CD4-positive, alpha-beta memory T cell (primary cell): Measurements from ENCODE around the gene KRTAP13-2. TPM values are rescaled to one million over a fixed set of nuclear protein-coding genes. Genes with fewer than 3 reads are reported as not detected.

ENCODE experiments used
- CTCF ChIA-PET: fragments of 350-600 bp; sonication (Branson Sonifier 250); formaldehyde crosslinking; loops from one replicate; lab custom pipeline; 2021; ENCODE audit warnings: inconsistent platforms; ENCODE audit not compliant: partially characterized antibody; lab: Charles Lee
- POLR2A ChIA-PET: fragments of 350-600 bp; sonication (Branson Sonifier 250); formaldehyde crosslinking; loops from one replicate; lab custom pipeline; 2021; ENCODE audit not compliant: partially characterized antibody; lab: Charles Lee
- DNase-seq, 5 donors: peaks; one replicate each; pipeline versions ENCODE4 v3.0.0 to v3.0.0-alpha.2; 2020 to 2022; ENCODE audit warnings: mixed read lengths in 1 of 5
- H3K27ac ChIP-seq: one replicate; pipeline ENCODE4 v1.7.0; 2013; ENCODE audit warnings: low read depth, low read length
- H3K27me3 ChIP-seq: 2 replicates; pipeline ENCODE4 v1.7.0; 2013; ENCODE audit warnings: mild to moderate bottlenecking, low read length, moderate library complexity; ENCODE audit not compliant: insufficient read depth
- H3K36me3 ChIP-seq: 2 replicates; pipeline ENCODE4 v1.7.0; 2013; ENCODE audit warnings: mild to moderate bottlenecking, low read length, moderate library complexity; ENCODE audit not compliant: insufficient read depth
- H3K4me1 ChIP-seq: 2 replicates; pipeline ENCODE4 v1.7.0; 2013; ENCODE audit warnings: mild to moderate bottlenecking, low read length, moderate library complexity; ENCODE audit not compliant: insufficient read depth
- H3K4me3 ChIP-seq, 2 donors: one replicate each; pipeline ENCODE4 v1.7.0; 2013; ENCODE audit warnings: low read length in 2 of 2, mild to moderate bottlenecking in 1 of 2
- H3K9me3 ChIP-seq, 2 donors: one replicate each; pipeline ENCODE4 v1.7.0; 2013; ENCODE audit warnings: low read length in 2 of 2, control low read depth in 1 of 2; ENCODE audit not compliant: control insufficient read depth in 1 of 2
- H3K27ac Mint-ChIP-seq, 7 donors: one replicate each; pipeline ENCODE4 v1.8.0; 2020 to 2021; ENCODE audit warnings: mixed read lengths in 7 of 7, mild to moderate bottlenecking in 6 of 7, inconsistent platforms in 3 of 7, moderate library complexity in 3 of 7
- H3K27me3 Mint-ChIP-seq, 2 donors: one replicate each; pipeline ENCODE4 v1.8.0; 2020 to 2021; ENCODE audit warnings: mixed read lengths in 2 of 2
- H3K36me3 Mint-ChIP-seq, 2 donors: one replicate each; pipeline ENCODE4 v1.8.0; 2020 to 2021; ENCODE audit warnings: mixed read lengths in 2 of 2, inconsistent platforms in 1 of 2, mild to moderate bottlenecking in 1 of 2
- H3K4me1 Mint-ChIP-seq, 4 donors: one replicate each; pipeline ENCODE4 v1.8.0; 2020 to 2021; ENCODE audit warnings: mixed read lengths in 4 of 4, mild to moderate bottlenecking in 1 of 4
- H3K4me3 Mint-ChIP-seq, 8 donors: one replicate each; pipeline ENCODE4 v1.8.0; 2020 to 2021; ENCODE audit warnings: mixed read lengths in 8 of 8, mild to moderate bottlenecking in 7 of 8, moderate library complexity in 6 of 8, inconsistent platforms in 3 of 8
- H3K9me3 Mint-ChIP-seq, 8 donors: one replicate each; pipeline ENCODE4 v1.8.0; 2020 to 2021; ENCODE audit warnings: mixed read lengths in 8 of 8, mild to moderate bottlenecking in 5 of 8, inconsistent platforms in 3 of 8, moderate library complexity in 1 of 8
- intact Hi-C: fragments of 100-400 bp; cut with micrococcal nuclease; formaldehyde crosslinking; loops from one replicate; pipeline ENCODE4 v1.15.1; 2023
- polyA plus RNA-seq, 2 donors: library from polyadenylated mRNA; unstranded; fragments of 300-500 nt; fragmentation: Illumina TruSeq; gene quantifications; one replicate each; pipeline ENCODE4 v1.2.3, GENCODE V29; 2021
- total RNA-seq, 2 experiments: library from RNA; stranded (reverse); gene quantifications; one replicate each; pipeline ENCODE4 v1.2.3, GENCODE V29; 2021

Gene KRTAP13-2
- total and polyA plus RNA-seq, 4 experiments from 2014 or later: not detected

DNA sequence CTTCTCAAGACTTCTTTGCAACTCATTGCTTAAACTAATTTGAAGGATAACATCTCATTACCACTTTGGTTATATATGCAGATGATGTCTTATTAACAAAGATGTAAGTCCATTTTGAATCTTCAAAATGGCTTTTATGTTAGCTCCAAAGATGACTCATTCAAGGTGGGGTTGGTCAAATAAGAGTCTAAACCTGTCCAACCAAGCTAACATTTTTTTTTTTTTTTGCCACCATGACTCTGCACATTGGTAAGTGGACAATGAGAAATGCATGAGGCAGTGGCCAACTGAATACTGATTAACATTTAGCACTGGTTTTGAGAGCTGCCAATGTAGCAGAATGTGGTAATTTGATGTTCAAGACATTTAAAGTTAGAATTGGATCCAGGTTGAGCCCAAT is 34.3 kb downstream of the KRTAP13-2 start:
- intact Hi-C loops: no loop called here
- no peak for DNase-seq
- H3K9me3 Mint-ChIP-seq: peaks cover 0 to 2% (median 0%) of the 10 kb centered on the region in 8 donors
- Histone ChIP-seq H3K27ac (no peak overlapping the region), H3K36me3 (no peaks in the 10 kb centered on the region), H3K27me3 (no peaks in the 10 kb centered on the region), H3K4me3 (no peak overlapping the region), H3K9me3 (no peaks in the 10 kb centered on the region), H3K4me1 (no peaks in the 10 kb centered on the region)
- ChIA-PET POLR2A (no interaction called here), CTCF (interaction anchor here (0.8 kb wide), 1 partner anchor 11 kb away, joined by 4 read pairs; no protein-coding TSS in a partner anchor)
- no peak overlapping the region for H3K4me3 Mint-ChIP-seq
- no peaks in the 10 kb centered on the region for H3K4me1 Mint-ChIP-seq
- H3K36me3 Mint-ChIP-seq: no peaks in the 10 kb centered on the region
- H3K27ac Mint-ChIP-seq: no peak overlapping the region
- H3K27me3 Mint-ChIP-seq: peaks cover 0 to 2% of the 10 kb centered on the region in 2 donors

DNA sequence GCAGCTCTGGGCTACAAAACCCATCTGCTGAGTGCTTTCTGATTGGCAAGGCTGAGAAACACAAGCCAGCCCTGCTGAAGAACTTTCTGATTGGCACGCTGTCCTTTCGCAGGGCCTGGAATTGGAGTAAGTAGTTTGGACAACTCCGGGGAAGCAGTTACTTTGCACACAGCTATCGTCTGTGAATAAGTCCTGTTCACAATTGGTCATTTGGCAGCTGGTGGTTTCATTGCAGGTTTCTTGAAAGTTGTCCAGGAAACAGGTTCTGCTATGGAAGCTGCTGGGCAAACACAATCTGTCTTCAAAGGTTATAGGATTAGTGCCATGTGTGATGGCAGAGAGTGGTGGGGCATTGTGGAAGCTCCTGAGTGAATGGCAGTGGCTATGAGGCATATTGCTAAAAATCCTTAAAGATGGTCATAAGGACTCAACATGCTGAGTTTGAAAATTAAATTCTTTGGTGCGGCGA is 34.8 kb downstream of the KRTAP13-2 start, which contains the start of gene KRTAP27-1:
Gene KRTAP27-1, minus strand, starts transcription at position 419 of the 469 bp plus-strand sequence. Its CDS starts 26 bp downstream, at position 393.
- no peaks in the 10 kb centered on the region for H3K9me3 ChIP-seq
- DNase-seq: no peak
- H3K36me3 ChIP-seq: no peaks in the 10 kb centered on the region
- ChIA-PET CTCF (interaction anchor here (0.8 kb wide), 1 partner anchor 12 kb away, joined by 4 read pairs; no protein-coding TSS in a partner anchor), POLR2A (no interaction called here)
- H3K27ac Mint-ChIP-seq: no peak within 1 kb of the TSS
- H3K27me3 ChIP-seq: no peaks in the 10 kb centered on the region
- H3K36me3 Mint-ChIP-seq: no peaks in the 10 kb centered on the region
- H3K4me3 Mint-ChIP-seq: no peak within 1 kb of the TSS
- intact Hi-C loops: no loop called here
- no peaks in the 10 kb centered on the region for H3K4me1 Mint-ChIP-seq
- peaks cover 0 to 2% (median 0%) of the 10 kb centered on the region in 8 donors for H3K9me3 Mint-ChIP-seq
- H3K4me3 ChIP-seq: no peak within 1 kb of the TSS
- peaks cover 0 to 2% of the 10 kb centered on the region in 2 donors for H3K27me3 Mint-ChIP-seq
- no peaks in the 10 kb centered on the region for H3K4me1 ChIP-seq
- H3K27ac ChIP-seq: no peak within 1 kb of the TSS

DNA sequence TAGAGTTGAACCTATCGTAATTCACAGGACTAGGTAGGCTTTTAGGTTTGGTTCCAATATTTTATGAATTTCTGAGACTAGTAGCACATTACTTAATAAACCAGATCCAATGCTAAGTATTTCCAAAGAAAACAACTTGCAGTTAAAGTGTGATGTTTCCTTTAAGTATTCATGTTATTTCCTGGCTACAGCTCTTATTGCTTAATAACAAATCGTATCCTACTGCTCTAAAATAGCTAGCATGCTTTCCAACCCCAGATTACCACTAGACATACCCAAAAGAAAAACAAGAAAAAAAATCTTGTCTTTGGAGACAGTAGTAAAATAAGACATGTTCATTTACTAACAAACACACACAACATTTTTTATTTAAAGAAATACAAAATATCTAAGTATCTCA is 35.5 kb downstream of the KRTAP13-2 start:
- peaks cover 0 to 2% (median 0%) of the 10 kb centered on the region in 8 donors for H3K9me3 Mint-ChIP-seq
- no peak for DNase-seq
- no peaks in the 10 kb centered on the region for H3K36me3 ChIP-seq
- no peak overlapping the region for H3K4me3 Mint-ChIP-seq
- H3K4me3 ChIP-seq: no peak overlapping the region
- ChIA-PET POLR2A (no interaction called here), CTCF (no interaction called here)
- no peaks in the 10 kb centered on the region for H3K27me3 ChIP-seq
- H3K4me1 Mint-ChIP-seq: no peaks in the 10 kb centered on the region
- H3K9me3 ChIP-seq: no peaks in the 10 kb centered on the region
- H3K27me3 Mint-ChIP-seq: no peaks in the 10 kb centered on the region
- no peaks in the 10 kb centered on the region for H3K36me3 Mint-ChIP-seq
- no peak overlapping the region for H3K27ac ChIP-seq
- no peak overlapping the region for H3K27ac Mint-ChIP-seq
- intact Hi-C loops: no loop called here
- H3K4me1 ChIP-seq: no peaks in the 10 kb centered on the region

DNA sequence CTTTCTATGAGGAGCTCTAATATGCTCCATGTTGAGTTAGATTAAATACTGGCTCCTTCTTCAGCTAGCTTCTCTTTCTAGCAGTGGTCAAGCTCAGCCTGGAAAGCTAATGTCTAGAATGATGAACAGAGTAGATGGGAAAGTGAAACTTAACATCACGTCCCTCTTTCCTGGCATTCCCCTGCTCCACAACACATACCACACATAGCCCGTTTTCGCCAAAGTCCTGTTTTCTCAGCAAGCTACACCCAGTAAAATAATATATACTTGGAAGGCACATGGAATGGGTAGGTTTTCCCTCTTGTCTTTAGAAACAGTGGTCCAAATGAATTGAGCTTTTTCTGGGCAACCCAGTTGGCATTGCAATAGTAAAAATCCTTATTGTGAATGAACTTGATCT is 38.3 kb downstream of the KRTAP13-2 start:
- Mint-ChIP-seq H3K27ac (no peak overlapping the region), H3K27me3 (no peaks in the 10 kb centered on the region), H3K36me3 (no peaks in the 10 kb centered on the region), H3K4me1 (no peaks in the 10 kb centered on the region), H3K9me3 (peaks cover 0 to 2% (median 0%) of the 10 kb centered on the region in 8 donors), H3K4me3 (no peak overlapping the region)
- H3K4me1 ChIP-seq: no peaks in the 10 kb centered on the region
- no peak overlapping the region for H3K27ac ChIP-seq
- H3K36me3 ChIP-seq: no peaks in the 10 kb centered on the region
- no peaks in the 10 kb centered on the region for H3K9me3 ChIP-seq
- H3K4me3 ChIP-seq: no peak overlapping the region
- POLR2A ChIA-PET: no interaction called here
- DNase-seq: no peak
- intact Hi-C loops: no loop called here
- no peaks in the 10 kb centered on the region for H3K27me3 ChIP-seq
- CTCF ChIA-PET: interaction anchor here (0.7 kb wide), 1 partner anchor 22 kb away, joined by 3 read pairs; no protein-coding TSS in a partner anchor

DNA sequence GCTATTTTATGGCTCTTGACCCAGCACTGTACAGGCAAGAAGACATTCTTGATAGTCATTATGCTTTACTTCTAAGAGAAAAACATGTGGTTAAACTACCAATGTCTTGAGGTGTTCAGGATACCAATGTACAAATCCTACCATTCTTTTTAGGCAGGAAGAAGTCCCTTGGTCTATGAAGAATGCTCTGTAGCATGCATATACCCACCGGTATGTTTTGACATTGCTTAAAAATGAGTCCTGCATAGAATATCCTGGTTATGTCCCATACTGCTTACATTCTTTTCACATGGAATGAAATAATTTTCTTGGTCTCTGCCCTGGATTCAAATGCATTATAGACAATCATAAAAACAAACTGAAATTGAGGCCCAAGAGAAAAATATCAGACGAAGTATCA is 39.4 kb downstream of the KRTAP13-2 start:
- peaks cover 0 to 5% (median under 1%) of the 10 kb centered on the region in 8 donors for H3K9me3 Mint-ChIP-seq
- POLR2A ChIA-PET: no interaction called here

DNA sequence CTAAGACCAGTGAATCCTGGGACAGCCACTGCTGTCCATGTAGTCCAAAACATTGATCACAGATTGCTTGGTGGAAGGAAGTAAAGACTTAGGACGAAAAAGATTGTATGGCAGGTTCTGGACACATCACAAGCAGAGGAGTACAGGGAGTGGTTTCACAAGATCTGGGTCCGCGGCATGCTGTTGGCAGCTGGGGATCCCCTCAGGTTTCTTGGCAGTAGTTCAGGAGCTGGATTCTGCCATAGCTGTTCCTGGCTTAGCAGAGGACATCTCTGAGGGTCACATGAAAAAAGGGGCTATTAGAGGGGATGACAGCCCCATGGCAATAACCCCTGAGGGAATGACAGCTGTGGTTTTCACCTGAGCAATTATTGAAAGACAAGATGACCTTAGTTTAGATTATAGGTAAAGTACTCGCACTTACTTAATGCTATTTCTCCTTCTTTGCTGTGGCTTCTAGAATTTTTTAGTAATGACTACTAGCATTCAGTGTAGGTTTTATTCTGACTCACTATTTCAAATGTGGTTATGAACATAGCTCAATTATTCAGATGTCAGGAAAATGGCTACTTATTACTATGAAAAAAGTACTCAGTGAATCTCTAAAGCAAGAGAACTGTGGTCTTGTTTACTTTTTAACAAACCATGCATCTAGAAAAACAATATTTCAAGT is 42.7 kb downstream of the KRTAP13-2 start:
- Histone ChIP-seq H3K9me3 (no peaks in the 10 kb centered on the region), H3K27me3 (no peaks in the 10 kb centered on the region), H3K4me1 (no peaks in the 10 kb centered on the region), H3K4me3 (no peak overlapping the region), H3K27ac (no peak overlapping the region), H3K36me3 (no peaks in the 10 kb centered on the region)
- H3K27me3 Mint-ChIP-seq: no peaks in the 10 kb centered on the region
- intact Hi-C loops: no loop called here
- DNase-seq: no peak
- no peaks in the 10 kb centered on the region for H3K36me3 Mint-ChIP-seq
- no peaks in the 10 kb centered on the region for H3K4me1 Mint-ChIP-seq
- peaks cover 0 to 25% (median 14%) of the 10 kb centered on the region in 8 donors for H3K9me3 Mint-ChIP-seq
- CTCF ChIA-PET: interaction anchor here (1.1 kb wide), 1 partner anchor 10 kb away, joined by 3 read pairs; no protein-coding TSS in a partner anchor
- POLR2A ChIA-PET: no interaction called here
- no peak overlapping the region for H3K27ac Mint-ChIP-seq
- no peak overlapping the region for H3K4me3 Mint-ChIP-seq

More for the DNA sequence above, 39.4 kb downstream of the KRTAP13-2 start:
- H3K27me3 Mint-ChIP-seq: no peaks in the 10 kb centered on the region
- Histone ChIP-seq H3K4me1 (no peaks in the 10 kb centered on the region), H3K36me3 (no peaks in the 10 kb centered on the region), H3K27ac (no peak overlapping the region), H3K9me3 (no peaks in the 10 kb centered on the region), H3K27me3 (no peaks in the 10 kb centered on the region), H3K4me3 (no peak overlapping the region)
- H3K36me3 Mint-ChIP-seq: no peaks in the 10 kb centered on the region
- CTCF ChIA-PET: no interaction called here
- H3K4me1 Mint-ChIP-seq: no peaks in the 10 kb centered on the region
- no peak for DNase-seq
- H3K27ac Mint-ChIP-seq: no peak overlapping the region
- no peak overlapping the region for H3K4me3 Mint-ChIP-seq
- intact Hi-C loops: no loop called here

DNA sequence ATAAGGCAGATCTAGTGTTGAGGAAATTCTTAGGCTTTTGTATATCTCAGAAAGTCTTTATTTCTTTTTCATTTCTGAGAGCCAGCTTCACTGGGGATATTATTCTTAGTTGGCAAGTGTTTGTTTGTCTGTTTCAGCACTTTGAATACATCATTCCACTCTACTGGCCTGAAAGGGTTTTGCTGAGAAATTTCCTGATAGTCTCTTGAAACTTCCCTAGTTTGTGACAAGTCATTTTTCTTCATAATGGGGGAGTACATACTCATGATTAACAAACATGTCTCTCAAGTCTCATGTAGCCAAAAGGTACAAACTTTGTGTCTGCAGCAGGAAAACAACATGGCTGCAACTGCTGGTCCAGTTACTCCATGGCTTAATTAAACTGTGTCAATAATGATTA is 45.7 kb downstream of the KRTAP13-2 start:
- H3K27ac Mint-ChIP-seq: no peak overlapping the region
- CTCF ChIA-PET: no interaction called here
- H3K4me1 ChIP-seq: no peaks in the 10 kb centered on the region
- peaks cover 0 to 25% (median 14%) of the 10 kb centered on the region in 8 donors for H3K9me3 Mint-ChIP-seq
- H3K9me3 ChIP-seq: no peaks in the 10 kb centered on the region
- no peaks in the 10 kb centered on the region for H3K4me1 Mint-ChIP-seq
- no peaks in the 10 kb centered on the region for H3K27me3 Mint-ChIP-seq
- no peak for DNase-seq
- H3K36me3 Mint-ChIP-seq: no peaks in the 10 kb centered on the region
- H3K27ac ChIP-seq: no peak overlapping the region
- no peaks in the 10 kb centered on the region for H3K36me3 ChIP-seq
- H3K4me3 ChIP-seq: no peak overlapping the region
- intact Hi-C loops: no loop called here
- no peak overlapping the region for H3K4me3 Mint-ChIP-seq
- no peaks in the 10 kb centered on the region for H3K27me3 ChIP-seq
- POLR2A ChIA-PET: no interaction called here
